Peyer's patch (tissue), 4 donors: ENCODE results near the gene GPX6. TPM values are rescaled to one million over a fixed set of nuclear protein-coding genes. Genes with fewer than 3 reads are reported as not detected.

Source experiments
- DNase-seq, 3 donors: peaks; one replicate each; pipeline ENCODE4 v3.0.0-alpha.2; 2017 to 2019
- H3K27ac ChIP-seq, 4 donors: fragments of 200-600 bp; sonication (generic); one replicate each; pipeline ENCODE4 v1.5.1; 2016 to 2019
- H3K27me3 ChIP-seq, 2 donors: fragments of 200-600 bp; sonication (generic); one replicate each; pipeline ENCODE4 v1.5.1; 2019
- H3K36me3 ChIP-seq, 3 donors: fragments of 200-600 bp; sonication (generic); one replicate each; pipeline ENCODE4 v1.5.1; 2016 to 2019
- H3K4me1 ChIP-seq, 4 donors: fragments of 200-600 bp; sonication (generic); one replicate each; pipeline ENCODE4 v1.5.1; 2016 to 2019
- H3K4me3 ChIP-seq, 4 donors: fragments of 200-600 bp; sonication (generic); 1 replicate in 3 of 4; 2 replicates in 1 of 4; pipeline ENCODE4 v1.5.1; 2016 to 2019; ENCODE audit warnings: mild to moderate bottlenecking in 1 of 4
- H3K9me3 ChIP-seq, 4 donors: fragments of 200-600 bp; sonication (generic); one replicate each; pipeline ENCODE4 v1.5.1; 2016 to 2019; ENCODE audit warnings: mild to moderate bottlenecking in 1 of 4
- CTCF ChIP-seq, 6 experiments: fragments of 450-650 bp in 4 of 6; fragments of 200-600 bp in 2 of 6; sonication (generic) in 1 of 6; IDR thresholded peaks; one replicate each; pipeline ENCODE4 v1.5.1; 2017 to 2019; ENCODE audit warnings: antibody characterized with exemption in 6 of 6, mild to moderate bottlenecking in 3 of 6, moderate library complexity in 1 of 6
- POLR2A ChIP-seq, 2 donors: fragments of 450-650 bp; IDR thresholded peaks; one replicate each; pipeline ENCODE4 v1.5.1; 2017; ENCODE audit warnings: antibody characterized with exemption in 2 of 2, mild to moderate bottlenecking in 2 of 2, moderate library complexity in 2 of 2
- total RNA-seq, 4 donors: library from RNA; depleted of rRNA; stranded (reverse); fragments of >200 nt; gene quantifications; one replicate each; pipeline ENCODE4 v1.1.0, GENCODE V29; 2016

GPX6 gene
- not detected for total RNA-seq

GRCh38 chr6:28515676-28516075, at the start of gene GPX6:
TSS of gene GPX6 (minus strand) at chr6:28515793. CDS start at chr6:28515743, 50 bp downstream.
- Histone ChIP-seq H3K36me3 (no peaks in the 10 kb centered on the region), H3K9me3 (no peaks in the 10 kb centered on the region), H3K27ac (no peak within 1 kb of the TSS), H3K27me3 (no peaks in the 10 kb centered on the region), H3K4me3 (no peak within 1 kb of the TSS), H3K4me1 (no peaks in the 10 kb centered on the region)
- TF ChIP-seq CTCF (IDR thresholded peaks at IDR 0.05) (no peak), POLR2A (IDR thresholded peaks at IDR 0.05) (no peak)
- no peak for DNase-seq

GRCh38 chr6:28563430-28564095, 48.0 kb upstream of the GPX6 start:
- Histone ChIP-seq H3K4me1 (no peaks in the 10 kb centered on the region), H3K4me3 (no peak overlapping the region), H3K27ac (no peak overlapping the region), H3K27me3 (no peaks in the 10 kb centered on the region), H3K9me3 (no peaks in the 10 kb centered on the region), H3K36me3 (no peaks in the 10 kb centered on the region)
- no peak for TF ChIP-seq POLR2A (IDR thresholded peaks at IDR 0.05)
- TF ChIP-seq CTCF (IDR thresholded peaks at IDR 0.05) = no peak
- DNase-seq = no peak

DNA sequence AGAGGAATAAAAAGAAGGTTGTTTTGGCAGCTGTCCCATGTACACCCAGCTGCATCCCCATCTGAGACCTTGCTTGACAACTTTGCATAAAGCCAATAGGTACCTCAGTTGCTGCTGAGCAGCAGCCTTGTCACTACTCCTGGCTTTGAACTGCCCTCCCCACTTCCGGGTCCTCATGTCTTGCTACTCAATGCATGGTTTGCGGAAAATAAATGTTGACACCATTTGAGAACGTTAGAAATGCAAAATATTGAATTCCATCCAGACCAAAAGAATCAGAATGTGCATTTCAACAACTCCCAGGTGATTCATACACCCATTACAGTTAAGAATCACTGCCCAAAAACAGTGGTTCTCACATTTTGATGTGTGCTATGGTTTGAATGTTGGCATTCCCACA, 43.0 kb upstream of the GPX6 start:
- H3K27me3 ChIP-seq = no peaks in the 10 kb centered on the region
- H3K36me3 ChIP-seq = no peaks in the 10 kb centered on the region
- no peaks in the 10 kb centered on the region for H3K9me3 ChIP-seq
- H3K4me1 ChIP-seq = no peaks in the 10 kb centered on the region
- no peak for TF ChIP-seq POLR2A (IDR thresholded peaks at IDR 0.05)
- no peak for DNase-seq
- no peak overlapping the region for H3K27ac ChIP-seq
- H3K4me3 ChIP-seq = no peak overlapping the region

DNA sequence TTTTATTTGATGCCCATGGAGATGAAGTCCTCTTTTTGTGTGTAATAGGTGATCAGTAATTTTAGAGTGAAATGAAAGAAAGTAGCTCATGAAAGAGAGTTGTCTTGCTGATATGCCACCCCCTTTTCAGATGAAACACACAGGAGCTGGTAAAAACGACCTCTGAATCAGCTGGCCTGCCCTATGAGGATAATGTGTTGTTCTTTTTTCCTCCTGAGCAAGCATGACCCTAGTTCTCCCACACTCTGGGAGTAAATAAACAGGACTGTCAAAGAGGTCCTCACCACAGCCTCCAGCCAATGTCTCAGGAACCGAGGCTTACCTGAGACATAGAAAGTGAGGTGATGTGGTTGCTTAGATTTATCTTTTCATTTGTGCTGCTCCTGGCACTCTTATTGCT, 39.5 kb upstream of the GPX6 start:
- H3K4me3 ChIP-seq = no peak overlapping the region
- no peak overlapping the region for H3K27ac ChIP-seq
- no peaks in the 10 kb centered on the region for H3K9me3 ChIP-seq
- no peaks in the 10 kb centered on the region for H3K27me3 ChIP-seq
- no peak for DNase-seq
- TF ChIP-seq CTCF (IDR thresholded peaks at IDR 0.05) = no peak
- H3K36me3 ChIP-seq = no peaks in the 10 kb centered on the region
- no peaks in the 10 kb centered on the region for H3K4me1 ChIP-seq

GRCh38 chr6:28553986-28554881, 38.6 kb upstream of the GPX6 start:
- H3K27ac ChIP-seq = no peak overlapping the region
- no peak overlapping the region for H3K4me3 ChIP-seq
- H3K9me3 ChIP-seq = no peaks in the 10 kb centered on the region
- DNase-seq = no peak
- TF ChIP-seq POLR2A (IDR thresholded peaks at IDR 0.05) = no peak
- TF ChIP-seq CTCF (IDR thresholded peaks at IDR 0.05) = no peak
- H3K27me3 ChIP-seq = no peaks in the 10 kb centered on the region
- no peaks in the 10 kb centered on the region for H3K36me3 ChIP-seq
- no peaks in the 10 kb centered on the region for H3K4me1 ChIP-seq

DNA sequence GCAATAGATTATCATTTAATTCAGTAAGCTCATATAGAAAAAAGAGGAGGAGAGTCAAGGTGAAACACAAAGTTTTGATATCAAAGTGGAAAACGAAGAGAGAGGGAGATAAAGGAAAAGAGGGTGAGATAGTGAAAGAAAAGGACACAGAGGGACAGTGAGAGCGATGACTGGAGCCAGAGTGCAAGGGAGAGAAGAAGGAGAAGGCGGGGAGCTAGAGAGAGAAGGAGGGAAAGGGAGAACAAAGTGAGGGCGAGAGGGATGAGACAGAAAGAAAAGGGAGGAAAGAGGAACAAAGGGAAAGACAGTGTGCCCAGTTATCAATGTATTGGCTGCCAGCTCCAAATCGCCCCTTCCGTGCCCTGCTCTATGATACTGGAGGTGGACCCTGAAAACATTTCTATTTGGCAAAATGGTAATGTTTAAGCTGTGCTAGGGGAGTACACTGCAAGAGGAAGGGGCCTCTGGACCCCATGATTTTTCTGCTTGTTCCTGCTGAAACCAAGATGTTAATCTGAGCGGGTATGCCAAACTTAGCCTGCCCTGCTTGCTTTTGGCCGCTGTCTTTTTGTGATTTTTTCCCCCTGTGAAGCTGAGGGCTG, 37.9 kb upstream of the GPX6 start:
- no peak for TF ChIP-seq CTCF (IDR thresholded peaks at IDR 0.05)
- TF ChIP-seq POLR2A (IDR thresholded peaks at IDR 0.05) = no peak
- H3K4me3 ChIP-seq = no peak overlapping the region
- no peaks in the 10 kb centered on the region for H3K36me3 ChIP-seq
- H3K9me3 ChIP-seq = no peaks in the 10 kb centered on the region
- no peaks in the 10 kb centered on the region for H3K27me3 ChIP-seq
- no peak overlapping the region for H3K27ac ChIP-seq
- DNase-seq = no peak
- no peaks in the 10 kb centered on the region for H3K4me1 ChIP-seq
